Lung (tissue), 12 donors: ENCODE measurements around the gene CAPN2. TPM values are rescaled to one million over a fixed set of nuclear protein-coding genes. Genes with fewer than 3 reads are reported as not detected.
A peak's percentile ranks its signal among the peaks of the same experiment; 100 is the strongest.
"Not testable (repeated sequence)": the region's sequence is repeated elsewhere in the genome, so short reads cannot be mapped to it uniquely, and the experiment has no call there.

Experiments
- ATAC-seq: fragments of 200-7000 bp; cut with Tn5 transposase; one replicate; pipeline ENCODE4 v1.9.1; 2020; ENCODE audit warnings: moderate number of reproducible peaks; ENCODE audit not compliant: insufficient read depth, low FRiP score
- DNase-seq, 3 donors: peaks; one replicate each; pipeline ENCODE4 v3.0.0-alpha.2; 2013 to 2017
- H3K27ac ChIP-seq, 2 donors: one replicate each; pipeline ENCODE4 v1.5.1; 2013; ENCODE audit warnings: mild to moderate bottlenecking in 2 of 2, moderate library complexity in 2 of 2, control low read depth in 1 of 2, inconsistent platforms in 1 of 2, low read depth in 1 of 2, low read length in 1 of 2
- H3K27me3 ChIP-seq, 3 donors: one replicate each; pipeline ENCODE4 v1.5.1; 2013; ENCODE audit warnings: low read length in 2 of 3; ENCODE audit not compliant: control insufficient read depth in 3 of 3, insufficient read depth in 3 of 3
- H3K36me3 ChIP-seq, 4 donors: one replicate each; pipeline ENCODE4 v1.5.1; 2013; ENCODE audit warnings: low read length in 4 of 4, mild to moderate bottlenecking in 1 of 4, moderate library complexity in 1 of 4; ENCODE audit not compliant: control insufficient read depth in 4 of 4, insufficient read depth in 4 of 4
- H3K4me1 ChIP-seq, 5 donors: one replicate each; pipeline ENCODE4 v1.5.1; 2013; ENCODE audit warnings: low read length in 5 of 5, mild to moderate bottlenecking in 2 of 5, moderate library complexity in 1 of 5; ENCODE audit not compliant: control insufficient read depth in 5 of 5, insufficient read depth in 5 of 5
- H3K4me3 ChIP-seq: one replicate; pipeline ENCODE4 v1.5.1; 2013; ENCODE audit warnings: mild to moderate bottlenecking, control low read depth, moderate library complexity
- H3K9ac ChIP-seq, 2 donors: one replicate each; pipeline ENCODE4 v1.5.1; 2013; ENCODE audit warnings: low read length in 2 of 2, control low read depth in 1 of 2; ENCODE audit not compliant: insufficient read depth in 1 of 2
- H3K9me3 ChIP-seq, 4 donors: one replicate each; pipeline ENCODE4 v1.5.1; 2013; ENCODE audit warnings: low read length in 3 of 4, mild to moderate bottlenecking in 1 of 4, moderate library complexity in 1 of 4; ENCODE audit not compliant: control insufficient read depth in 4 of 4, insufficient read depth in 3 of 4
- WGBS, 2 donors: extraction: QIAGEN DNeasy Blood & Tissue Kit; methylation state at CpG; one replicate each; pipeline ENCODE4 v1.1.7; 2013; 5-methylcytosine and 5-hydroxymethylcytosine counted together
- polyA plus RNA-seq, 2 donors: library from polyadenylated mRNA; stranded (reverse); fragments of 200-250 nt; gene quantifications; one replicate each; pipeline ENCODE4 v1.2.1, GENCODE V29; 2013
- total RNA-seq, 2 donors: library from RNA; depleted of rRNA in 1 of 2; stranded (reverse); fragments of >200 nt in 1 of 2; gene quantifications; one replicate each; pipeline ENCODE4 v1.2.1, GENCODE V29; 2014 to 2021
- TF ChIP-seq, protein P1 (sequence below): IDR thresholded peaks from 2 replicates; pipeline ENCODE4 v1.5.1; 2012; ENCODE audit warnings: mild to moderate bottlenecking; ENCODE audit errors: control extremely low read depth, extremely low read depth
- donor health status: control.
- donor health status: control.
- donor health status: Bipolar disorder and iron deficiency.
- donor health status: healthy.
- donor health status: DM: yes; HTN: yes; CAD: no.

The CAPN2 gene
- total and polyA plus RNA-seq, 4 donors, result 144 to 353 (median 168) TPM

GRCh38 chr1:223739366-223740037 is 27.2 kb downstream of the CAPN2 start:
- Histone ChIP-seq H3K4me3 (no peak overlapping the region), H3K9me3 (no peaks in the 10 kb centered on the region), H3K9ac (peak overlapping the region in 1 of 2 donors; percentile 28), H3K27ac (peak overlapping the region; percentile 24 to 91), H3K27me3 (no peaks in the 10 kb centered on the region), H3K4me1 (peaks cover 0 to 20% (median 0%) of the 10 kb centered on the region in 5 donors), H3K36me3 (peaks cover 0 to 18% (median 2%) of the 10 kb centered on the region in 4 donors)
- WGBS, 2 donors, result 40 to 77% methylated on average over 7 of the region's 7 CpGs
- TF ChIP-seq, protein P1, sequence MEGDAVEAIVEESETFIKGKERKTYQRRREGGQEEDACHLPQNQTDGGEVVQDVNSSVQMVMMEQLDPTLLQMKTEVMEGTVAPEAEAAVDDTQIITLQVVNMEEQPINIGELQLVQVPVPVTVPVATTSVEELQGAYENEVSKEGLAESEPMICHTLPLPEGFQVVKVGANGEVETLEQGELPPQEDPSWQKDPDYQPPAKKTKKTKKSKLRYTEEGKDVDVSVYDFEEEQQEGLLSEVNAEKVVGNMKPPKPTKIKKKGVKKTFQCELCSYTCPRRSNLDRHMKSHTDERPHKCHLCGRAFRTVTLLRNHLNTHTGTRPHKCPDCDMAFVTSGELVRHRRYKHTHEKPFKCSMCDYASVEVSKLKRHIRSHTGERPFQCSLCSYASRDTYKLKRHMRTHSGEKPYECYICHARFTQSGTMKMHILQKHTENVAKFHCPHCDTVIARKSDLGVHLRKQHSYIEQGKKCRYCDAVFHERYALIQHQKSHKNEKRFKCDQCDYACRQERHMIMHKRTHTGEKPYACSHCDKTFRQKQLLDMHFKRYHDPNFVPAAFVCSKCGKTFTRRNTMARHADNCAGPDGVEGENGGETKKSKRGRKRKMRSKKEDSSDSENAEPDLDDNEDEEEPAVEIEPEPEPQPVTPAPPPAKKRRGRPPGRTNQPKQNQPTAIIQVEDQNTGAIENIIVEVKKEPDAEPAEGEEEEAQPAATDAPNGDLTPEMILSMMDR, result no peak
- ATAC-seq (peak; percentile 19), DNase-seq (peak in 2 of 3 donors; percentile 11 to 47)

DNA sequence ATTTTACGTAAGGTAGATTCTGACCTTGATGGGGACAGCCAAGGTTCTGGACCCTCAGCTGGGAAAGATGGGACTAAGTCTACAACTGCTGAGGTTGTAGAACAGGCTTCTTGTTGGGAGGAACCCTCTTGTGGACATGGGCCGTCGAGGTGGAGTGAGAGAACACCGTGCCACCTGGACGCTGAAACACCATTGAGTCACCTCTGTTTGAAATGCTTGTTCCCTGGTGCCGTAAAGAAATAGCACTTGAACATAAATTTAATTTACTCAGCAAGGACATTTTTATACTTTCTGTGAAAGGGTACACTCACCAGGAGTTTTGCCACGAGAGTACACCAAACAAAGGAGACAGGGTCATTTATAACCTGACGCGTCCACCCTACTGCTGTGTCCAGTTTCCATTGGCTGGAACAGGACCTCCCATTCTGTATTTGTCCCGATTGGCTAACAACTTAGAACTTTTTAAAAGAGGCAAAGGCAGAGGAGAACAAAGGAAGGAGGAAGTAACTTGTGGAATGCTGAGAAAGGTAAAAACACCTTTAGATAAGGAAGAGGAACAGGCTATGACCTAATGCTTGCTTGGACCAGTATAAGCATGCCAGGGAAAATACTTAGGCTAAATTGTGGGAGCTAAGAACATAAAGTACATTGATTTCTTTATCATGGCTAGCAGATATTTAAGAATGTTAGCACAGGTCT is 27.8 kb downstream of the CAPN2 start:
- not testable (repeated sequence) for H3K27me3 ChIP-seq, ATAC-seq, H3K9me3 ChIP-seq, H3K9ac ChIP-seq, H3K4me3 ChIP-seq, DNase-seq
- WGBS, 2 donors, result 56 to 76% methylated on average over 10 of the region's 10 CpGs
- Histone ChIP-seq H3K4me1 (peaks cover 0 to 22% (median 0%) of the 10 kb centered on the region in 5 donors), H3K27ac (peak overlapping the region; percentile 24 to 91), H3K36me3 (peaks cover 0 to 22% (median 4%) of the 10 kb centered on the region in 4 donors)

GRCh38 chr1:223741861-223742260 is 29.5 kb downstream of the CAPN2 start:
- DNase-seq, result no peak
- peaks cover 0 to 34% (median 7%) of the 10 kb centered on the region in 4 donors for H3K36me3 ChIP-seq
- WGBS, 2 donors, result 88 to 93% methylated on average over 6 of the region's 6 CpGs
- TF ChIP-seq, protein P1, result no peak
- H3K4me1 ChIP-seq, result peaks cover 0 to 18% (median 0%) of the 10 kb centered on the region in 5 donors
- H3K27me3 ChIP-seq, result no peaks in the 10 kb centered on the region
- H3K27ac ChIP-seq, result peak overlapping the region; percentile 24 to 32
- H3K9ac ChIP-seq, result no peak overlapping the region
- no peaks in the 10 kb centered on the region for H3K9me3 ChIP-seq
- ATAC-seq, result no peak
- no peak overlapping the region for H3K4me3 ChIP-seq

DNA sequence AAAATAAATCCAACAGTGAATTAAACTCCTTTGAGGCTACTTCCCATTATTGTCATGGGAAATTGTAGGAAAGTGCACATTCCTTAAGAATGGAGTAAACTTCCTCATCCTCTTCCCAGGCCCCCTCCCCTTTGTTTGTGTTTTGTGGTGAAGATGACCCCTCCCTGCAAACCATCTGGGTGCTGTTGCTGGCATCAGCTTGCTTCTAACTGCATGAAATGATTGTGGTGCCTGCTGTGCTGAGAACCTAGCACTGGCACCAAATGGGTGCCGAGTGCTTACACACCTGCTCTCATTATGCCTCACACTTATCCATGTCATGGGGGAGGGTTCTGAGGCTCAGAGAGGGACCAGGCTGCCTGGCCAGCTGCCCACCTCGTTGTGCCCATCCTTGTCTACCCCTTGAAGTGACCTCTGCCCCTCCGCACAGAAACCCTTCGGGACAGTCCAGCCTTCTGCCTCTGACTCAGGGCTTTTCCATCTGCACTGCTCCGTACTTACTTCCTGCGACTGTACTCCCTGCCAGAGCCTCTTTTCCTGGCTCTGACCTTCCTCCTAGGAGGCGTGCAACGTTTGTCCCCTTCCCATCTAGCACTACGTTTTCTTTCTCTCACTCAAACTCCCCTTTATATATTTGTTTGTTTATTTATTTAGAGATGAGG is 30.6 kb downstream of the CAPN2 start:
- Histone ChIP-seq H3K27me3 (no peaks in the 10 kb centered on the region), H3K4me3 (no peak overlapping the region), H3K27ac (peak overlapping the region; percentile 27 to 47), H3K4me1 (peaks cover 0 to 15% (median 5%) of the 10 kb centered on the region in 5 donors), H3K36me3 (peaks cover 0 to 43% (median 14%) of the 10 kb centered on the region in 4 donors), H3K9me3 (no peaks in the 10 kb centered on the region), H3K9ac (peak overlapping the region in 1 of 2 donors; percentile 53)
- 55 to 63% methylated on average over 9 of the region's 9 CpGs for WGBS, 2 donors
- ATAC-seq, result no peak
- DNase-seq, result no peak
- TF ChIP-seq, protein P1, result no peak
